Erythroblast (primary cell): ENCODE data around the gene CEP350.

Source experiments
- GATA1 ChIP-seq: IDR thresholded peaks from 2 replicates; pipeline ENCODE4 v1.6.1; 2011; ENCODE audit warnings: low read depth, mild to moderate bottlenecking, control low read depth, low read length, moderate library complexity
- POLR2A ChIP-seq: IDR thresholded peaks from 2 replicates; pipeline ENCODE4 v1.6.1; 2011; ENCODE audit warnings: mild to moderate bottlenecking, low read length

DNA sequence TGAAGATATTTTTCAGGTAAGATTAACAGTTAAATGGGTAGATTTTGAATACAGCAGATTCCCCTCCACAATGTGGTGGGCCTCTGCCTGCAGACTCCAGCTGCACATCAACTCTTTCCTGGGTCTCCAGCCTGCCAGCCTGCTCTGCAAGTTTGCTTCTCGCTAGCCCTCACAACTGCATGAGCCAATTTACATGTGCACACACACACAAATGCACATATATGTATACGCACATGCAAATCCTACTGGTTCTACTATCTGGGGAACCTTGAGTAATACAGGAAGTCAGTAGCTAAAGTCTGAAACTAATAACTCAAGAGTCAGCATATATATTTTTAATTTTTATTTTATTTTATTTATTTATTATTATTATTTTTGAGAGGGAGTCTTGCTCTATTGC lies 165.2 kb downstream of the CEP350 start:
- TF ChIP-seq POLR2A (no peak), GATA1 (no peak)
